Liver (tissue), 9 donors: Measurements from ENCODE around the gene ROBO2. TPM values are rescaled to one million over a fixed set of nuclear protein-coding genes. Genes with fewer than 3 reads are reported as not detected.

Source experiments
- DNase-seq: peaks from one replicate; pipeline ENCODE4 v3.0.0-alpha.2; 2017; ENCODE audit warnings: low spot score
- H3K27ac ChIP-seq, 2 donors: one replicate each; pipeline ENCODE4 v1.7.0; 2013; ENCODE audit warnings: inconsistent platforms in 2 of 2, low read length in 2 of 2, control low read depth in 1 of 2, low read depth in 1 of 2, mild to moderate bottlenecking in 1 of 2
- H3K27me3 ChIP-seq, 4 donors: one replicate each; pipeline versions ENCODE4 v1.6.1 to v1.7.0; 2013; ENCODE audit warnings: low read length in 3 of 4, inconsistent platforms in 1 of 4, mild to moderate bottlenecking in 1 of 4, moderate library complexity in 1 of 4; ENCODE audit not compliant: control insufficient read depth in 4 of 4, insufficient read depth in 4 of 4
- H3K36me3 ChIP-seq, 4 donors: one replicate each; pipeline versions ENCODE4 v1.6.1 to v1.7.0; 2013; ENCODE audit warnings: low read length in 3 of 4, mild to moderate bottlenecking in 3 of 4, low read depth in 1 of 4, moderate library complexity in 1 of 4; ENCODE audit not compliant: control insufficient read depth in 4 of 4, insufficient read depth in 3 of 4
- H3K4me1 ChIP-seq, 4 donors: one replicate each; pipeline versions ENCODE4 v1.6.1 to v1.7.0; 2013; ENCODE audit warnings: low read length in 3 of 4, mild to moderate bottlenecking in 3 of 4, moderate library complexity in 1 of 4; ENCODE audit not compliant: control insufficient read depth in 4 of 4, insufficient read depth in 4 of 4
- H3K4me3 ChIP-seq, 3 donors: one replicate each; pipeline versions ENCODE4 v1.6.1 to v1.7.0; 2013; ENCODE audit warnings: low read length in 3 of 3, control low read depth in 1 of 3, low read depth in 1 of 3, mild to moderate bottlenecking in 1 of 3
- H3K9ac ChIP-seq, 2 donors: one replicate each; pipeline ENCODE4 v1.7.0; 2013; ENCODE audit warnings: low read length in 2 of 2, mild to moderate bottlenecking in 2 of 2, moderate library complexity in 2 of 2, control low read depth in 1 of 2, low read depth in 1 of 2
- H3K9me3 ChIP-seq, 4 donors: one replicate each; pipeline versions ENCODE4 v1.6.1 to v1.7.0; 2013; ENCODE audit warnings: low read length in 3 of 4; ENCODE audit not compliant: control insufficient read depth in 4 of 4
- ATF3 ChIP-seq: IDR thresholded peaks from 2 replicates; pipeline ENCODE4 v1.6.1; 2016; ENCODE audit warnings: antibody characterized with exemption
- CTCF ChIP-seq: fragments of 150-350 bp; IDR thresholded peaks from 2 replicates; pipeline ENCODE4 v1.5.1; 2017; ENCODE audit warnings: improper control_type of control experiment, low read depth, low read length; ENCODE audit not compliant: missing input control
- EGR1 ChIP-seq, 2 donors: IDR thresholded peaks; 2 replicates each; pipeline ENCODE4 v1.6.1; 2016 to 2018; ENCODE audit warnings: antibody characterized with exemption in 2 of 2, low read depth in 2 of 2
- FOXA1 ChIP-seq: IDR thresholded peaks from 2 replicates; pipeline ENCODE4 v1.6.1; 2016; ENCODE audit warnings: antibody characterized with exemption
- FOXA2 ChIP-seq: IDR thresholded peaks from 2 replicates; pipeline ENCODE4 v1.6.1; 2016; ENCODE audit warnings: antibody characterized with exemption
- GABPA ChIP-seq, 2 donors: IDR thresholded peaks in 1 of 2; conservative IDR thresholded peaks in 1 of 2; 2 replicates each; pipeline ENCODE4 v1.6.1; 2016; ENCODE audit warnings: antibody characterized with exemption in 2 of 2, mild to moderate bottlenecking in 1 of 2, moderate library complexity in 1 of 2
- HNF4A ChIP-seq, 2 donors: conservative IDR thresholded peaks; 2 replicates each; pipeline ENCODE4 v1.6.1; 2016; ENCODE audit warnings: antibody characterized with exemption in 2 of 2, mild to moderate bottlenecking in 2 of 2
- HNF4G ChIP-seq: IDR thresholded peaks from 2 replicates; pipeline ENCODE4 v1.6.1; 2016; ENCODE audit warnings: antibody characterized with exemption
- JUND ChIP-seq, 2 donors: IDR thresholded peaks; 2 replicates each; pipeline ENCODE4 v1.6.1; 2016; ENCODE audit warnings: antibody characterized with exemption in 2 of 2
- MAX ChIP-seq: IDR thresholded peaks from 2 replicates; pipeline ENCODE4 v1.6.1; 2016; ENCODE audit warnings: antibody characterized with exemption
- NR2F2 ChIP-seq: IDR thresholded peaks from 2 replicates; pipeline ENCODE4 v1.6.1; 2016; ENCODE audit warnings: antibody characterized with exemption
- RAD21 ChIP-seq, 2 donors: IDR thresholded peaks; 2 replicates each; pipeline ENCODE4 v1.6.1; 2016; ENCODE audit warnings: antibody characterized with exemption in 2 of 2, mild to moderate bottlenecking in 2 of 2
- REST ChIP-seq: IDR thresholded peaks from 2 replicates; pipeline ENCODE4 v1.6.1; 2016; ENCODE audit warnings: antibody characterized with exemption, mild to moderate bottlenecking
- RXRA ChIP-seq, 2 donors: IDR thresholded peaks; 2 replicates each; pipeline ENCODE4 v1.6.1; 2017 to 2018; ENCODE audit warnings: antibody characterized with exemption in 2 of 2, mild to moderate bottlenecking in 1 of 2
- SP1 ChIP-seq: IDR thresholded peaks from 2 replicates; pipeline ENCODE4 v1.6.1; 2018; ENCODE audit warnings: antibody characterized with exemption, mild to moderate bottlenecking
- TAF1 ChIP-seq: conservative IDR thresholded peaks from 2 replicates; pipeline ENCODE4 v1.6.1; 2016; ENCODE audit warnings: antibody characterized with exemption, mild to moderate bottlenecking
- YY1 ChIP-seq: IDR thresholded peaks from 2 replicates; pipeline ENCODE4 v1.6.1; 2016; ENCODE audit warnings: antibody characterized with exemption, mild to moderate bottlenecking
- ZBTB33 ChIP-seq: IDR thresholded peaks from 2 replicates; pipeline ENCODE4 v1.6.1; 2016; ENCODE audit warnings: antibody characterized with exemption
- WGBS: extraction: QIAGEN DNeasy Blood & Tissue Kit; methylation state at CpG from one replicate; pipeline ENCODE4 v1.1.7; 2013; 5-methylcytosine and 5-hydroxymethylcytosine counted together
- polyA plus RNA-seq, 2 donors: library from polyadenylated mRNA; stranded (reverse) in 1 of 2; unstranded in 1 of 2; fragments of 200-250 nt in 1 of 2; fragments of >200 nt in 1 of 2; fragmentation: Nextera tagmentation in 1 of 2; extraction: Ambion mirVana in 1 of 2; gene quantifications; one replicate each; pipeline versions ENCODE4 v1.2.1 to v1.2.3, GENCODE V29; 2013 to 2015
- total RNA-seq, 2 donors: library from RNA; depleted of rRNA; stranded (reverse); fragments of >200 nt; gene quantifications; one replicate each; pipeline ENCODE4 v1.2.3, GENCODE V29; 2014
- donor health status: healthy.
- donor health status: healthy.
- donor health status: healthy.
- donor health status: healthy.
- donor health status: healthy.

Gene ROBO2
- total and polyA plus RNA-seq, 4 donors = 0.22 to 19.4 (median 1.1) TPM

- WGBS = 82% methylated on average over 1 of the region's 1 CpG
- TF ChIP-seq YY1 (no peak), MAX (no peak), RXRA (IDR thresholded peaks at IDR 0.05) (no peak), FOXA1 (no peak), GABPA (IDR thresholded peaks at IDR 0.05 in 1 of 2, conservative IDR thresholded peaks at IDR 0.05 in 1 of 2) (no peak), NR2F2 (no peak), REST (no peak), EGR1 (IDR thresholded peaks at IDR 0.05; ENCODE audit: low read depth in 2 of 2) (no peak), ATF3 (no peak), RAD21 (IDR thresholded peaks at IDR 0.05) (no peak), SP1 (no peak), ZBTB33 (no peak), TAF1 (no peak), HNF4A (conservative IDR thresholded peaks at IDR 0.05) (no peak), CTCF (no peak), JUND (IDR thresholded peaks at IDR 0.05) (no peak), FOXA2 (no peak), HNF4G (no peak)
Observed at GRCh38 chr3:77553240-77553639, 513.3 kb downstream of the ROBO2 start.

More at GRCh38 chr3:77553240-77553639, 513.3 kb downstream of the ROBO2 start:
- no peak for DNase-seq
- H3K4me3 ChIP-seq = no peak overlapping the region
- no peak overlapping the region for H3K27ac ChIP-seq
- H3K27me3 ChIP-seq = no peaks in the 10 kb centered on the region
- no peak overlapping the region for H3K9ac ChIP-seq
- H3K4me1 ChIP-seq = no peaks in the 10 kb centered on the region
- H3K36me3 ChIP-seq = no peaks in the 10 kb centered on the region
- no peaks in the 10 kb centered on the region for H3K9me3 ChIP-seq
